Tibial nerve (tissue), 4 donors: Measurements from ENCODE around the gene TGM6. TPM values are rescaled to one million over a fixed set of nuclear protein-coding genes. Genes with fewer than 3 reads are reported as not detected.

Experiments
- DNase-seq, 2 donors: peaks; one replicate each; pipeline ENCODE4 v3.0.0-alpha.2; 2019; ENCODE audit warnings: low spot score in 2 of 2
- H3K27ac ChIP-seq, 4 donors: fragments of 200-600 bp; sonication (generic) in 3 of 4; one replicate each; pipeline ENCODE4 v1.5.1; 2017 to 2019; ENCODE audit warnings: mild to moderate bottlenecking in 1 of 4
- H3K27me3 ChIP-seq, 2 donors: fragments of 200-600 bp; sonication (generic) in 1 of 2; one replicate each; pipeline versions ENCODE4 v1.5.1 to v1.6.0; 2017 to 2019
- H3K36me3 ChIP-seq, 3 donors: fragments of 200-600 bp; sonication (generic); one replicate each; pipeline ENCODE4 v1.5.1; 2018 to 2019
- H3K4me1 ChIP-seq, 4 donors: fragments of 200-600 bp; sonication (generic) in 3 of 4; one replicate each; pipeline ENCODE4 v1.5.1; 2017 to 2019
- H3K4me3 ChIP-seq, 4 donors: fragments of 200-600 bp; sonication (generic) in 3 of 4; one replicate each; pipeline ENCODE4 v1.5.1; 2017 to 2019; ENCODE audit warnings: mild to moderate bottlenecking in 1 of 4, moderate library complexity in 1 of 4
- H3K9me3 ChIP-seq, 4 donors: fragments of 200-600 bp; sonication (generic) in 3 of 4; one replicate each; pipeline ENCODE4 v1.5.1; 2017 to 2019
- EP300 ChIP-seq, 2 donors: sonication (generic); formaldehyde crosslinking; IDR thresholded peaks; one replicate each; pipeline ENCODE4 v1.6.1; 2017; ENCODE audit warnings: antibody characterized with exemption in 2 of 2, mild to moderate bottlenecking in 1 of 2
- POLR2A ChIP-seq, 2 donors: fragments of 450-650 bp; IDR thresholded peaks; one replicate each; pipeline ENCODE4 v1.6.1; 2017; ENCODE audit warnings: antibody characterized with exemption in 2 of 2, mild to moderate bottlenecking in 2 of 2, moderate library complexity in 2 of 2
- WGBS, 2 donors: methylation state at CpG; one replicate each; pipeline ENCODE4 v1.1.5; 2018; 5-methylcytosine and 5-hydroxymethylcytosine counted together
- total RNA-seq, 4 donors: library from RNA; depleted of rRNA; stranded (reverse); fragments of >200 nt; gene quantifications; one replicate each; pipeline ENCODE4 v1.1.0, GENCODE V29; 2016
- TF ChIP-seq, protein P1 (sequence below), 5 experiments: fragments of 200-600 bp in 3 of 5; fragments of 450-650 bp in 2 of 5; sonication (generic) in 3 of 5; IDR thresholded peaks; one replicate each; pipeline ENCODE4 v1.5.1; 2016 to 2019; ENCODE audit warnings: antibody characterized with exemption in 5 of 5, mild to moderate bottlenecking in 3 of 5, moderate library complexity in 2 of 5

Gene TGM6
- total RNA-seq, 4 donors from 2014 or later, result not detected

DNA sequence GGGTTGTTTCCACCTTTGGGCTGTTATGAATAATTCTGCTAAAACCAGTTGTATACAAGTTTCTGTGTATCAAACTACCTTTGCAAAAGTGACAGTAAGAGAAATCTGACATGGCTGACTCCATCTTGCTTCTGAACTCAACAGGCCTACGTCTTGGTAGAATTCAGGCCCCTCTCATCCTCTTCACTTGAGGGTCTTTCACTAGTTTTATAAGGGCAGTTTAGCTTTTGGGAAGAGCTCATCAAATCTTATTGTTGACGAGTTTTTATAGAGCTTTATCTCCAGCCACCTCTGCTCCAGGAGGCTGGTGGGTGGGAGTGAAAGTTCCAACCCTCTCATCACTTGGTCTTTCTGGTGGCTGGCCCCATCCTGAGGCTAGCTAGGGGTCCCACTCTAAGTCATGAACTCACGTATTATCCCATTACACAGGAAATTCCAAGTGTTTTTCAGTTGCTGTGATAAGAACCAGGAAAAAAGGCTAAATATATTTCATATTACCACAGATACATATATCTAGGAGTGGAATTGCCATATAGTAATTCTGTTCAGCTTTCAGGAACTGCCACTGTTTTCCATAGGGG is 78.3 kb downstream of the TGM6 start:
- Histone ChIP-seq H3K4me3 (no peak overlapping the region), H3K27me3 (no peaks in the 10 kb centered on the region), H3K4me1 (peaks cover 0 to 6% (median 0%) of the 10 kb centered on the region in 4 donors), H3K36me3 (peaks cover 10 to 51% (median 15%) of the 10 kb centered on the region in 3 donors), H3K9me3 (no peaks in the 10 kb centered on the region), H3K27ac (no peak overlapping the region)
- TF ChIP-seq, protein P1, sequence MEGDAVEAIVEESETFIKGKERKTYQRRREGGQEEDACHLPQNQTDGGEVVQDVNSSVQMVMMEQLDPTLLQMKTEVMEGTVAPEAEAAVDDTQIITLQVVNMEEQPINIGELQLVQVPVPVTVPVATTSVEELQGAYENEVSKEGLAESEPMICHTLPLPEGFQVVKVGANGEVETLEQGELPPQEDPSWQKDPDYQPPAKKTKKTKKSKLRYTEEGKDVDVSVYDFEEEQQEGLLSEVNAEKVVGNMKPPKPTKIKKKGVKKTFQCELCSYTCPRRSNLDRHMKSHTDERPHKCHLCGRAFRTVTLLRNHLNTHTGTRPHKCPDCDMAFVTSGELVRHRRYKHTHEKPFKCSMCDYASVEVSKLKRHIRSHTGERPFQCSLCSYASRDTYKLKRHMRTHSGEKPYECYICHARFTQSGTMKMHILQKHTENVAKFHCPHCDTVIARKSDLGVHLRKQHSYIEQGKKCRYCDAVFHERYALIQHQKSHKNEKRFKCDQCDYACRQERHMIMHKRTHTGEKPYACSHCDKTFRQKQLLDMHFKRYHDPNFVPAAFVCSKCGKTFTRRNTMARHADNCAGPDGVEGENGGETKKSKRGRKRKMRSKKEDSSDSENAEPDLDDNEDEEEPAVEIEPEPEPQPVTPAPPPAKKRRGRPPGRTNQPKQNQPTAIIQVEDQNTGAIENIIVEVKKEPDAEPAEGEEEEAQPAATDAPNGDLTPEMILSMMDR (IDR thresholded peaks at IDR 0.05), result no peak
- no peak for TF ChIP-seq POLR2A (IDR thresholded peaks at IDR 0.05)
- TF ChIP-seq EP300 (IDR thresholded peaks at IDR 0.05), result no peak
- no peak for DNase-seq
- WGBS, 2 donors, result 85 to 87% methylated on average over 3 of the region's 3 CpGs

DNA sequence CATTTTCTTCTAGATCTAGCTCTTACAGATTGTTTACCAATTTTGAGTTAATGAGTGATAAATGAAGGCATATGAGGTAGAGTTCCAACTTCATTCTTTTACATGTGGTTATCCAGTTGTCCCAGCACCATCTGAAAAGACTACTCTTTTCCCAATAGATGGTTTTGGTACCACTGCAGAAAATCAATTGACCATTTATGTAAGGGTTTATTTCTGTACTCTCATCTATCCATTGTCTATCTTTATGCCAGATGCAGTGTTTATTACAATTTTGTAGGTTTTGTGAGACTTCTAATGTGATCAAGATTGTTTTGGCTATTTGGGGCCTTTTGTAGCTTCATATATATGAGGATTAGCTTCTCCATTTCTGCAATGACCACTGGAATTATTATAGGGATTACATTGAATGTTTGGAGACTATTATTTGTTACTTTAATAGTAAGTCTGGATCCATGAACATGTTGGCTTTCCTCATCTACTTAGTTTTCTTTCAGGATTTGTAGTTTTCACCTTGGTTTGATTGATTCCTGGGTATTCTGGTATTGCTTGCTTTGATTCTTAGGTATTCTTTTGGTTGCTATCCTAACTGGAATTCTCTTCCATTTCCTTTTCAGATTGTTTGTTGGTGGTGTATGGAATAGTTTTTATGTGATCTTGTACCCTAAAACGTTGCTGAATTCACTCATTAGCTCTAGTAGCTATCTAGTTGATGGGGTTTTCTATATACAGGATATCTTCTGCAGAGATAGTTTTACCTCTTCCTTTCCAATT is 79.5 kb downstream of the TGM6 start:
- no peak overlapping the region for H3K27ac ChIP-seq
- H3K4me3 ChIP-seq, result no peak overlapping the region
- H3K4me1 ChIP-seq, result no peaks in the 10 kb centered on the region
- TF ChIP-seq POLR2A (IDR thresholded peaks at IDR 0.05) (no peak), EP300 (IDR thresholded peaks at IDR 0.05) (no peak)
- TF ChIP-seq, protein P1 (IDR thresholded peaks at IDR 0.05), result no peak
- peaks cover 10 to 62% (median 15%) of the 10 kb centered on the region in 3 donors for H3K36me3 ChIP-seq
- 65 to 66% methylated on average over 1 of the region's 1 CpG for WGBS, 2 donors
- DNase-seq, result no peak
- no peaks in the 10 kb centered on the region for H3K27me3 ChIP-seq
- H3K9me3 ChIP-seq, result no peaks in the 10 kb centered on the region

DNA sequence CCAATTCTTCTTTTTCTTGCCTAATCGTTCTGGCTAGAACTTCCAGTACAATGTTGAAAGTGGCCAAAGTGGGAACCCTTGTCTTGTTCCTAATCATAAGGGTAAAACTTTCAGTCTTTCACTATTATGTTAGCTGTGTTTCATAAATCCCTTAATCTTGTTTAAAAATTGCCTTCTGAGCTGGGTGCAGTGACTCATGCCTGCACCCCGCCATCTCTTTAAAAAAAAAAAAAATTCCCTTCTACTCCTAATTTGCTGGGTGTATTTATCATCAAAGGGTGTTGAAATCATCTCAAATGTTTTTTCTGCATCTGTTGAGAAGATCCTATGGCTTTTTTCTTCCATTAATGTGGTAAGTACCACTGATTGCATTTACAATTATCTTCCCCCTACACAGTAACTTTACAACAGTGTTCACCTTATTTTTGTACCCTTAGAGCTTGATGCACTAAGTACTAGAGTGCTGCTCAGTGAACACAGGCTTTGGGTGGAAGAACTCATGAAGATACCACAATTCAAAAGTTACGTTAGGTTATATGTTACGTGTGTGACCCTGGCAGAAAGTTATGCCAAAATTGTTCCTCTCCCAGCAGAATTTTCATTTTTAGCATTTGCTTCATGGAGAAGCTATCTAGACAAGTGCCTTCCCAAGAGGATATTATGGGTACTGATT is 80.2 kb downstream of the TGM6 start:
- no peak for TF ChIP-seq POLR2A (IDR thresholded peaks at IDR 0.05)
- TF ChIP-seq, protein P1 (IDR thresholded peaks at IDR 0.05), result no peak
- no peaks in the 10 kb centered on the region for H3K27me3 ChIP-seq
- H3K27ac ChIP-seq, result no peak overlapping the region
- no peak overlapping the region for H3K4me3 ChIP-seq
- H3K9me3 ChIP-seq, result no peaks in the 10 kb centered on the region
- 90 to 94% methylated on average over 4 of the region's 4 CpGs for WGBS, 2 donors
- H3K4me1 ChIP-seq, result no peaks in the 10 kb centered on the region
- peaks cover 10 to 70% (median 21%) of the 10 kb centered on the region in 3 donors for H3K36me3 ChIP-seq
- no peak for DNase-seq

DNA sequence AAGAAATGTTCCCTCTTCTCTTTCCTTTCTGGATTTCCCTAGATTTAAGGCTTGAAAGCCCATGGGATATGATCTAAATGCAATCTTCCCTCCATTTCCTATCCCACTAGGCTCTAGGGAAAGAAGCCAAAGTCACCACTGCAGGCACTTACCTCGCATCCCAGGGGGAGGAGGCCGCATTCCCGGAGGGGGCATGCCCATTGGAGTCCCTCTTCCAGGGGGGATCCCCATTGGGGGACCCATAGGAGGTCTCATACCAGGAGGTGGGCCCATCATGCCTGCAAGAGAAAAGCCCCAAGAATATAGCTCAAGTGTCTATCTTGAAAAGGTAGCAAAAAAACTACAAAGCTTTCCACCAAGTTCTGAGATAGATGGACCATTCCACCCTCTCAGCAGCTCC is 81.8 kb downstream of the TGM6 start:
- WGBS, 2 donors, result 90 to 96% methylated on average over 3 of the region's 3 CpGs
- H3K36me3 ChIP-seq, result peaks cover 10 to 85% (median 23%) of the 10 kb centered on the region in 3 donors
- no peaks in the 10 kb centered on the region for H3K27me3 ChIP-seq
- no peaks in the 10 kb centered on the region for H3K9me3 ChIP-seq
- TF ChIP-seq EP300 (IDR thresholded peaks at IDR 0.05) (no peak), POLR2A (IDR thresholded peaks at IDR 0.05) (no peak)
- TF ChIP-seq, protein P1 (IDR thresholded peaks at IDR 0.05), result no peak
- H3K4me3 ChIP-seq, result no peak overlapping the region
- H3K27ac ChIP-seq, result no peak overlapping the region
- no peak for DNase-seq
- peaks cover 0 to 13% (median 0%) of the 10 kb centered on the region in 4 donors for H3K4me1 ChIP-seq
